ENCODE results near the gene TCF3. TPM values are rescaled to one million over a fixed set of nuclear protein-coding genes. Genes with fewer than 3 reads are reported as not detected.

The TCF3 gene
- total RNA-seq, 1 experiment from 2014 or later: 208 TPM

GRCh38 chr19:1615156-1615765, 37.2 kb downstream of the TCF3 start:
- H3K27ac ChIP-seq (ENCODE audit: low read depth, low read length): no peak overlapping the region
- H3K4me2 ChIP-seq (ENCODE audit: low read length): no peak overlapping the region
- RAD21 ChIA-PET (ENCODE audit: low non-redundant PET in 1 of 2, low total read pairs in 2 of 2, uncharacterized antibody in 2 of 2, unreplicated experiment in 2 of 2): no interaction called here
- DNase-seq (ENCODE audit: low read depth, low spot score): no peak
- intact Hi-C loops (cut with micrococcal nuclease): no loop called here
- H3K4me1 ChIP-seq (ENCODE audit: control insufficient read depth in 1 of 2, insufficient read depth in 2 of 2, low read length in 2 of 2): peaks cover 0 to 5% of the 10 kb centered on the region in 2 experiments; a peak in 1 of 4 replicates
- no peak overlapping the region for H3K4me3 ChIP-seq (replicated peaks in 1 of 2; ENCODE audit: low read depth in 1 of 2, low read length in 2 of 2)
- ATAC-seq: no peak
- H3K27me3 ChIP-seq (ENCODE audit: insufficient read depth, low read length): no peaks in the 10 kb centered on the region
- H3K36me3 ChIP-seq (ENCODE audit: control insufficient read depth in 1 of 2, insufficient read depth in 2 of 2, low read length in 2 of 2): peaks cover 39 to 41% of the 10 kb centered on the region in 2 experiments; a peak in 3 of 4 replicates
- H3K9me2 ChIP-seq (ENCODE audit: insufficient read depth): no peaks in the 10 kb centered on the region
- CTCF ChIA-PET: no interaction called here
- H3K9me3 ChIP-seq (ENCODE audit: control insufficient read depth in 1 of 2, insufficient read depth in 1 of 2, low read depth in 1 of 2, low read length in 2 of 2): no peaks in the 10 kb centered on the region
- BruUV-seq (replicated peaks): no TSS peak
- H3K79me2 ChIP-seq (ENCODE audit: insufficient read depth, low read length): peaks cover 11% of the 10 kb centered on the region; the same call in 1 of the 2 replicates
- H3K9ac ChIP-seq (ENCODE audit: low read length): no peak overlapping the region
- no peak overlapping the region for H2AFZ ChIP-seq (ENCODE audit: low read depth, low read length, poor library complexity, severe bottlenecking)
- POLR2A ChIA-PET: no interaction called here
- H4K20me1 ChIP-seq (ENCODE audit: insufficient read depth): no peaks in the 10 kb centered on the region
- no peak for TF ChIP-seq ATF3 (IDR thresholded peaks at IDR 0.05)
- no peak for TF ChIP-seq EGR1 (IDR thresholded peaks at IDR 0.05; ENCODE audit: low read depth)
- TF ChIP-seq SP1 (IDR thresholded peaks at IDR 0.05; ENCODE audit: low read depth): no peak
- TF ChIP-seq ELF1 (IDR thresholded peaks at IDR 0.05; ENCODE audit: borderline replicate concordance, low read depth): no peak
- TF ChIP-seq MAX (IDR thresholded peaks at IDR 0.05): no peak
- TF ChIP-seq YY1 (IDR thresholded peaks at IDR 0.05; ENCODE audit: extremely low read depth, insufficient replicate concordance, low read depth, low read length): no peak
- no peak for TF ChIP-seq RAD21 (IDR thresholded peaks at IDR 0.05; ENCODE audit: low read depth)
- no peak for TF ChIP-seq ZFX (IDR thresholded peaks at IDR 0.05)
- no peak for TF ChIP-seq JUND (IDR thresholded peaks at IDR 0.05)
- no peak for TF ChIP-seq CTCF (IDR thresholded peaks at IDR 0.05 in 2 of 3, conservative IDR thresholded peaks at IDR 0.05 in 1 of 3; ENCODE audit: borderline replicate concordance in 1 of 3, insufficient read depth in 1 of 3, low read depth in 2 of 3, low read length in 2 of 3)
- no peak for TF ChIP-seq REST (IDR thresholded peaks at IDR 0.05; ENCODE audit: low read depth)
- TF ChIP-seq EZH2 (IDR thresholded peaks at IDR 0.05): no peak
- no peak for TF ChIP-seq SIN3A (IDR thresholded peaks at IDR 0.05; ENCODE audit: low read depth)

All from HCT116 (cell line).